Lower leg skin (tissue), 3 donors: Measurements from ENCODE around the gene KRT79.

Experiments used
- POLR2A ChIP-seq, 2 donors: fragments of 450-650 bp; IDR thresholded peaks; one replicate each; pipeline ENCODE4 v1.6.1; 2016 to 2017; ENCODE audit warnings: antibody characterized with exemption in 2 of 2, mild to moderate bottlenecking in 1 of 2, moderate library complexity in 1 of 2
- TF ChIP-seq, protein P1 (sequence below), 3 donors: fragments of 450-650 bp; IDR thresholded peaks; one replicate each; pipeline ENCODE4 v1.5.1; 2016; ENCODE audit warnings: antibody characterized with exemption in 3 of 3, mild to moderate bottlenecking in 3 of 3, moderate library complexity in 2 of 3

GRCh38 chr12:52792185-52793029 is 41.7 kb downstream of the KRT79 start:
- TF ChIP-seq, protein P1, sequence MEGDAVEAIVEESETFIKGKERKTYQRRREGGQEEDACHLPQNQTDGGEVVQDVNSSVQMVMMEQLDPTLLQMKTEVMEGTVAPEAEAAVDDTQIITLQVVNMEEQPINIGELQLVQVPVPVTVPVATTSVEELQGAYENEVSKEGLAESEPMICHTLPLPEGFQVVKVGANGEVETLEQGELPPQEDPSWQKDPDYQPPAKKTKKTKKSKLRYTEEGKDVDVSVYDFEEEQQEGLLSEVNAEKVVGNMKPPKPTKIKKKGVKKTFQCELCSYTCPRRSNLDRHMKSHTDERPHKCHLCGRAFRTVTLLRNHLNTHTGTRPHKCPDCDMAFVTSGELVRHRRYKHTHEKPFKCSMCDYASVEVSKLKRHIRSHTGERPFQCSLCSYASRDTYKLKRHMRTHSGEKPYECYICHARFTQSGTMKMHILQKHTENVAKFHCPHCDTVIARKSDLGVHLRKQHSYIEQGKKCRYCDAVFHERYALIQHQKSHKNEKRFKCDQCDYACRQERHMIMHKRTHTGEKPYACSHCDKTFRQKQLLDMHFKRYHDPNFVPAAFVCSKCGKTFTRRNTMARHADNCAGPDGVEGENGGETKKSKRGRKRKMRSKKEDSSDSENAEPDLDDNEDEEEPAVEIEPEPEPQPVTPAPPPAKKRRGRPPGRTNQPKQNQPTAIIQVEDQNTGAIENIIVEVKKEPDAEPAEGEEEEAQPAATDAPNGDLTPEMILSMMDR (IDR thresholded peaks at IDR 0.05): no peak
- no peak for TF ChIP-seq POLR2A (IDR thresholded peaks at IDR 0.05)
